ENCODE results near the gene AMBN.

GRCh38 chr4:70654605-70655011 lies 62.6 kb downstream of the AMBN start:
- TF ChIP-seq POLR2A (IDR thresholded peaks at IDR 0.05; ENCODE audit: low read depth, low read length): no peak
- TF ChIP-seq TAF1 (IDR thresholded peaks at IDR 0.05; ENCODE audit: low read depth, low read length): no peak
- TF ChIP-seq POLR2AphosphoS5 (IDR thresholded peaks at IDR 0.05; ENCODE audit: low read depth, low read length): no peak

Measured in GM12891 (cell line).